Panc1 (cell line): ENCODE measurements around the gene FAM43A.

Experiments
- POLR2AphosphoS5 ChIP-seq: IDR thresholded peaks from 2 replicates; pipeline ENCODE4 v1.6.1; 2012; ENCODE audit warnings: mild to moderate bottlenecking, low read depth, low read length, moderate library complexity
- SIN3A ChIP-seq: IDR thresholded peaks from 2 replicates; pipeline ENCODE4 v1.6.1; 2012; ENCODE audit warnings: low read depth, mild to moderate bottlenecking, low read length, moderate library complexity, borderline replicate concordance; ENCODE audit not compliant: insufficient read depth
- TCF7L2 ChIP-seq: IDR thresholded peaks from 2 replicates; pipeline ENCODE4 v1.6.1; 2011; ENCODE audit warnings: mild to moderate bottlenecking, low read depth, low read length, inconsistent platforms
- TF ChIP-seq, protein P1 (sequence below): fragments of 450-650 bp; IDR thresholded peaks from 2 replicates; pipeline ENCODE4 v1.5.1; 2017; ENCODE audit warnings: mild to moderate bottlenecking

DNA sequence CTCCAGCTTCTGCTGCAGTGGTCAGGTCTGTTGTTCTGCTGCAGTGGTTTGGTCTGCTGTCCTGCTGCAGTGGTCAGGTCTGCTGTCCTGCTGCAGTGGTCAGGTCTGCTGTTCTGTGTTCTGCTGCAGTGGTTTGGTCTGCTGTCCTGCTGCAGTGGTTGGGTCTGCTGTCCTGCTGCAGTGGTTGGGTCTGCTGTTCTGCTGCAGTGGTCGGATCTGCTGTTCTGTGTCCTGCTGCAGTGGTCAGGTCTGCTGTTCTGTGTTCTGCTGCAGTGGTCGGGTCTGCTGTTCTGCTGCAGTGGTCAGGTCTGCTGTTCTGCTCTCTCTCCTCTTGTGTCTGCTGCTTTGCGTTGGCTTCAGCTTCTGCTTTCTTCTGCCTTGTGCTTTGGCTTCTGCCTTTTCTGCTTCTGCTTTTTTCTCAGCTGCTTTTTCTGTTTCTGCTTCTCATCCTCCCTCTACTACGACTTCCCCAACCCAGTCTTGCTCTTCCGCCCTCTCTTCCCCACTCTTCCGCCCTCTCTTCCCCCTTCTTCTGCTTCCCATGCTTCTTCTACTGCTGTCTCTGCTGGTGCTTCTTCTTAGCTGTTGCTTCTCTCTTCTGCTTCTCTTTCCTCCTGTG lies 50.7 kb downstream of the FAM43A start:
- TF ChIP-seq, protein P1, sequence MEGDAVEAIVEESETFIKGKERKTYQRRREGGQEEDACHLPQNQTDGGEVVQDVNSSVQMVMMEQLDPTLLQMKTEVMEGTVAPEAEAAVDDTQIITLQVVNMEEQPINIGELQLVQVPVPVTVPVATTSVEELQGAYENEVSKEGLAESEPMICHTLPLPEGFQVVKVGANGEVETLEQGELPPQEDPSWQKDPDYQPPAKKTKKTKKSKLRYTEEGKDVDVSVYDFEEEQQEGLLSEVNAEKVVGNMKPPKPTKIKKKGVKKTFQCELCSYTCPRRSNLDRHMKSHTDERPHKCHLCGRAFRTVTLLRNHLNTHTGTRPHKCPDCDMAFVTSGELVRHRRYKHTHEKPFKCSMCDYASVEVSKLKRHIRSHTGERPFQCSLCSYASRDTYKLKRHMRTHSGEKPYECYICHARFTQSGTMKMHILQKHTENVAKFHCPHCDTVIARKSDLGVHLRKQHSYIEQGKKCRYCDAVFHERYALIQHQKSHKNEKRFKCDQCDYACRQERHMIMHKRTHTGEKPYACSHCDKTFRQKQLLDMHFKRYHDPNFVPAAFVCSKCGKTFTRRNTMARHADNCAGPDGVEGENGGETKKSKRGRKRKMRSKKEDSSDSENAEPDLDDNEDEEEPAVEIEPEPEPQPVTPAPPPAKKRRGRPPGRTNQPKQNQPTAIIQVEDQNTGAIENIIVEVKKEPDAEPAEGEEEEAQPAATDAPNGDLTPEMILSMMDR = no peak
- TF ChIP-seq POLR2AphosphoS5 (no peak), TCF7L2 (no peak), SIN3A (no peak)
